Neuron (in vitro differentiated cells): ENCODE results near the gene LRRC45.
A peak's percentile ranks its signal among the peaks of the same experiment; 100 is the strongest.

Source experiments
- H2AFZ ChIP-seq: one replicate; pipeline ENCODE4 v1.6.1; 2013; ENCODE audit warnings: low read depth, mild to moderate bottlenecking, inconsistent platforms, low read length, moderate library complexity
- H3K27me3 ChIP-seq: one replicate; pipeline ENCODE4 v1.6.1; 2013; ENCODE audit warnings: low read length; ENCODE audit not compliant: insufficient read depth
- H3K36me3 ChIP-seq: one replicate; pipeline ENCODE4 v1.6.1; 2013; ENCODE audit warnings: low read length; ENCODE audit not compliant: insufficient read depth
- H3K4me1 ChIP-seq: one replicate; pipeline ENCODE4 v1.6.1; 2013; ENCODE audit warnings: low read length; ENCODE audit not compliant: insufficient read depth
- H3K4me3 ChIP-seq: 2 replicates; pipeline ENCODE4 v1.5.1; 2013; ENCODE audit warnings: mild to moderate bottlenecking, low read length, moderate library complexity
- H3K9me3 ChIP-seq: one replicate; pipeline ENCODE4 v1.6.1; 2013; ENCODE audit warnings: low read length

LRRC45 gene

GRCh38 chr17:82045936-82046484, 22.9 kb downstream of the LRRC45 start:
- H3K4me3 ChIP-seq, result no peak overlapping the region

GRCh38 chr17:82046903-82047302, 23.8 kb downstream of the LRRC45 start:
- Histone ChIP-seq H3K4me1 (peaks cover 8% of the 10 kb centered on the region), H2AFZ (no peak overlapping the region), H3K36me3 (peaks cover 22% of the 10 kb centered on the region), H3K9me3 (no peaks in the 10 kb centered on the region), H3K27me3 (no peaks in the 10 kb centered on the region), H3K4me3 (no peak overlapping the region)

More at GRCh38 chr17:82045936-82046484, 22.9 kb downstream of the LRRC45 start:
- Histone ChIP-seq H3K27me3 (no peaks in the 10 kb centered on the region), H3K9me3 (no peaks in the 10 kb centered on the region), H3K36me3 (peaks cover 22% of the 10 kb centered on the region), H2AFZ (no peak overlapping the region), H3K4me1 (peaks cover 8% of the 10 kb centered on the region)

GRCh38 chr17:82047379-82047778, 24.3 kb downstream of the LRRC45 start:
- Histone ChIP-seq H3K27me3 (no peaks in the 10 kb centered on the region), H3K36me3 (peaks cover 22% of the 10 kb centered on the region), H2AFZ (no peak overlapping the region), H3K9me3 (no peaks in the 10 kb centered on the region), H3K4me1 (peaks cover 10% of the 10 kb centered on the region), H3K4me3 (no peak overlapping the region)

GRCh38 chr17:82047914-82048570, 24.9 kb downstream of the LRRC45 start:
- H2AFZ ChIP-seq, result no peak overlapping the region
- H3K27me3 ChIP-seq, result no peaks in the 10 kb centered on the region
- H3K9me3 ChIP-seq, result no peaks in the 10 kb centered on the region
- H3K4me1 ChIP-seq, result peaks cover 17% of the 10 kb centered on the region
- no peak overlapping the region for H3K4me3 ChIP-seq
- H3K36me3 ChIP-seq, result peaks cover 22% of the 10 kb centered on the region

- Histone ChIP-seq H3K27me3 (no peaks in the 10 kb centered on the region), H3K4me1 (peaks cover 19% of the 10 kb centered on the region), H2AFZ (no peak overlapping the region), H3K4me3 (no peak overlapping the region), H3K9me3 (no peaks in the 10 kb centered on the region), H3K36me3 (peaks cover 27% of the 10 kb centered on the region)
These were observed 25.5 kb downstream of the LRRC45 start for GRCh38 chr17:82048571-82048971.

GRCh38 chr17:82049106-82049505, 26.0 kb downstream of the LRRC45 start:
- Histone ChIP-seq H3K36me3 (peaks cover 33% of the 10 kb centered on the region), H2AFZ (no peak overlapping the region), H3K27me3 (no peaks in the 10 kb centered on the region), H3K4me1 (peaks cover 19% of the 10 kb centered on the region), H3K9me3 (no peaks in the 10 kb centered on the region), H3K4me3 (no peak overlapping the region)

GRCh38 chr17:82049521-82049971, 26.4 kb downstream of the LRRC45 start:
- no peaks in the 10 kb centered on the region for H3K9me3 ChIP-seq
- peaks cover 19% of the 10 kb centered on the region for H3K4me1 ChIP-seq
- peaks cover 37% of the 10 kb centered on the region for H3K36me3 ChIP-seq
- no peak overlapping the region for H3K4me3 ChIP-seq
- no peaks in the 10 kb centered on the region for H3K27me3 ChIP-seq
- H2AFZ ChIP-seq, result no peak overlapping the region

GRCh38 chr17:82050152-82050760, 27.2 kb downstream of the LRRC45 start:
- H3K4me3 ChIP-seq, result peak overlapping the region; percentile 93

GRCh38 chr17:82050761-82051641, 27.9 kb downstream of the LRRC45 start:
- Histone ChIP-seq H3K9me3 (no peaks in the 10 kb centered on the region), H2AFZ (no peak overlapping the region), H3K4me3 (peak overlapping the region; percentile 93), H3K36me3 (peaks cover 50% of the 10 kb centered on the region), H3K4me1 (peaks cover 19% of the 10 kb centered on the region), H3K27me3 (no peaks in the 10 kb centered on the region)

More at GRCh38 chr17:82050152-82050760, 27.2 kb downstream of the LRRC45 start:
- Histone ChIP-seq H2AFZ (no peak overlapping the region), H3K27me3 (no peaks in the 10 kb centered on the region), H3K9me3 (no peaks in the 10 kb centered on the region), H3K36me3 (peaks cover 44% of the 10 kb centered on the region), H3K4me1 (peaks cover 19% of the 10 kb centered on the region)

- Histone ChIP-seq H3K9me3 (no peaks in the 10 kb centered on the region), H3K4me1 (peaks cover 19% of the 10 kb centered on the region), H3K4me3 (peak within 1 kb of the TSS; percentile 93), H3K27me3 (no peaks in the 10 kb centered on the region), H2AFZ (no peak within 1 kb of the TSS), H3K36me3 (peaks cover 60% of the 10 kb centered on the region)
These were observed 28.9 kb downstream of the LRRC45 start, which contains the start of the genes GPS1 and RFNG for GRCh38 chr17:82051776-82052637. TSS of gene GPS1 (plus strand) at chr17:82051898. CDS start at chr17:82051932, 34 bp downstream. TSS of gene RFNG (minus strand) at chr17:82051811. CDS start at chr17:82051766, 45 bp downstream.

- Histone ChIP-seq H3K4me1 (peaks cover 19% of the 10 kb centered on the region), H3K36me3 (peaks cover 62% of the 10 kb centered on the region), H3K9me3 (no peaks in the 10 kb centered on the region), H2AFZ (no peak overlapping the region), H3K4me3 (peak overlapping the region; percentile 93), H3K27me3 (no peaks in the 10 kb centered on the region)
These were observed 29.5 kb downstream of the LRRC45 start for GRCh38 chr17:82052638-82053059.

GRCh38 chr17:82053130-82053529, 30.0 kb downstream of the LRRC45 start:
- peak overlapping the region; percentile 93 for H3K4me3 ChIP-seq
- peaks cover 19% of the 10 kb centered on the region for H3K4me1 ChIP-seq
- H3K36me3 ChIP-seq, result peaks cover 58% of the 10 kb centered on the region
- no peak overlapping the region for H2AFZ ChIP-seq
- H3K9me3 ChIP-seq, result no peaks in the 10 kb centered on the region
- H3K27me3 ChIP-seq, result no peaks in the 10 kb centered on the region
